Mesodermal cell (in vitro differentiated cells): Measurements from ENCODE around the gene RPS21.

ENCODE experiments used
- H3K27ac ChIP-seq: 2 replicates; pipeline ENCODE4 v1.7.0; 2013; ENCODE audit warnings: mild to moderate bottlenecking, low read depth, low read length, moderate library complexity; ENCODE audit not compliant: severe bottlenecking
- H3K36me3 ChIP-seq: 2 replicates; pipeline ENCODE4 v1.7.1; 2013; ENCODE audit warnings: mild to moderate bottlenecking, low read length, moderate library complexity; ENCODE audit not compliant: control insufficient read depth, insufficient read depth
- H3K4me1 ChIP-seq: one replicate; pipeline ENCODE4 v1.7.1; 2013; ENCODE audit warnings: mild to moderate bottlenecking, low read length; ENCODE audit not compliant: insufficient read depth, control insufficient read depth, poor library complexity, severe bottlenecking
- H3K4me3 ChIP-seq: 2 replicates; pipeline ENCODE4 v1.7.0; 2013; ENCODE audit warnings: low read length, control low read depth, mild to moderate bottlenecking; ENCODE audit not compliant: insufficient read depth, poor library complexity, severe bottlenecking; ENCODE audit errors: extremely low read depth
- H3K9me3 ChIP-seq: 2 replicates; pipeline ENCODE4 v1.7.1; 2013; ENCODE audit warnings: mild to moderate bottlenecking, low read length, moderate library complexity; ENCODE audit not compliant: control insufficient read depth
- WGBS, 2 experiments: methylation state at CpG; one replicate each; pipeline ENCODE4 v1.1.5; 2013; ENCODE audit warnings: missing lambda C conversion rate in 2 of 2; ENCODE audit not compliant: insufficient coverage in 2 of 2; 5-methylcytosine and 5-hydroxymethylcytosine counted together

Gene RPS21

GRCh38 chr20:62417981-62418708 is 31.2 kb downstream of the RPS21 start:
- Histone ChIP-seq H3K4me3 (no peak overlapping the region), H3K36me3 (no peaks in the 10 kb centered on the region), H3K4me1 (no peaks in the 10 kb centered on the region), H3K9me3 (no peaks in the 10 kb centered on the region), H3K27ac (no peak overlapping the region)
- 88 to 94% methylated on average over 17 to 22 of the region's 25 CpGs for WGBS, 2 experiments

GRCh38 chr20:62418709-62419487 is 32.0 kb downstream of the RPS21 start:
- Histone ChIP-seq H3K9me3 (no peaks in the 10 kb centered on the region), H3K36me3 (no peaks in the 10 kb centered on the region), H3K4me3 (no peak overlapping the region), H3K27ac (no peak overlapping the region), H3K4me1 (no peaks in the 10 kb centered on the region)
- WGBS, 2 experiments = 89 to 90% methylated on average over 15 to 18 of the region's 19 CpGs

- H3K36me3 ChIP-seq = no peaks in the 10 kb centered on the region
- H3K27ac ChIP-seq = no peak overlapping the region
- no peaks in the 10 kb centered on the region for H3K9me3 ChIP-seq
- no peaks in the 10 kb centered on the region for H3K4me1 ChIP-seq
- H3K4me3 ChIP-seq = no peak overlapping the region
- 90 to 92% methylated on average over 8 to 9 of the region's 9 CpGs for WGBS, 2 experiments
Measured at GRCh38 chr20:62419759-62420158, 32.9 kb downstream of the RPS21 start.

- Histone ChIP-seq H3K4me1 (no peaks in the 10 kb centered on the region), H3K9me3 (no peaks in the 10 kb centered on the region), H3K27ac (no peak overlapping the region), H3K4me3 (no peak overlapping the region), H3K36me3 (no peaks in the 10 kb centered on the region)
- 86 to 89% methylated on average over 23 of the region's 24 CpGs for WGBS, 2 experiments
Measured at GRCh38 chr20:62420846-62421715, 34.2 kb downstream of the RPS21 start.

GRCh38 chr20:62421716-62421990 is 34.8 kb downstream of the RPS21 start:
- 96 to 97% methylated on average over 3 of the region's 6 CpGs for WGBS, 2 experiments
- H3K4me3 ChIP-seq = no peak overlapping the region

GRCh38 chr20:62422636-62423325 is 35.9 kb downstream of the RPS21 start:
- Histone ChIP-seq H3K36me3 (no peaks in the 10 kb centered on the region), H3K9me3 (no peaks in the 10 kb centered on the region), H3K27ac (no peak overlapping the region), H3K4me1 (peaks cover 4% of the 10 kb centered on the region), H3K4me3 (no peak overlapping the region)
- 94 to 95% methylated on average over 12 to 16 of the region's 20 CpGs for WGBS, 2 experiments

More at GRCh38 chr20:62421716-62421990, 34.8 kb downstream of the RPS21 start:
- Histone ChIP-seq H3K27ac (no peak overlapping the region), H3K4me1 (no peaks in the 10 kb centered on the region), H3K36me3 (no peaks in the 10 kb centered on the region), H3K9me3 (no peaks in the 10 kb centered on the region)

- WGBS, 2 experiments = 77 to 85% methylated on average over 6 to 9 of the region's 10 CpGs
- H3K27ac ChIP-seq = no peak overlapping the region
- no peaks in the 10 kb centered on the region for H3K9me3 ChIP-seq
- no peak overlapping the region for H3K4me3 ChIP-seq
- H3K4me1 ChIP-seq = peaks cover 4% of the 10 kb centered on the region
- H3K36me3 ChIP-seq = no peaks in the 10 kb centered on the region
Measured at GRCh38 chr20:62423326-62423706, 36.4 kb downstream of the RPS21 start.

- no peak overlapping the region for H3K4me3 ChIP-seq
- H3K27ac ChIP-seq = no peak overlapping the region
- WGBS, 2 experiments = 81 to 87% methylated on average over 17 to 18 of the region's 23 CpGs
- H3K4me1 ChIP-seq = peaks cover 4% of the 10 kb centered on the region
- no peaks in the 10 kb centered on the region for H3K36me3 ChIP-seq
- H3K9me3 ChIP-seq = no peaks in the 10 kb centered on the region
Measured at GRCh38 chr20:62424249-62425107, 37.6 kb downstream of the RPS21 start.

GRCh38 chr20:62425281-62426058 is 38.6 kb downstream of the RPS21 start:
- peaks cover 4% of the 10 kb centered on the region for H3K4me1 ChIP-seq
- H3K36me3 ChIP-seq = no peaks in the 10 kb centered on the region
- no peak overlapping the region for H3K4me3 ChIP-seq
- H3K27ac ChIP-seq = no peak overlapping the region
- WGBS, 2 experiments = 91 to 94% methylated on average over 21 of the region's 21 CpGs
- H3K9me3 ChIP-seq = no peaks in the 10 kb centered on the region
